Activated naive CD8-positive, alpha-beta T cell treated with anti-CD3 and anti-CD28 coated beads for 36 hours (primary cell): ENCODE results near the gene CAPN7. TPM values are rescaled to one million over a fixed set of nuclear protein-coding genes. Genes with fewer than 3 reads are reported as not detected.

ENCODE experiments used
- DNase-seq: peaks from one replicate; pipeline ENCODE4 v3.0.0; 2021
- H3K27ac Mint-ChIP-seq: one replicate; pipeline ENCODE4 v1.8.0; 2022; ENCODE audit warnings: mild to moderate bottlenecking, moderate library complexity, mixed read lengths
- H3K27me3 Mint-ChIP-seq: one replicate; pipeline ENCODE4 v1.8.0; 2022; ENCODE audit warnings: mild to moderate bottlenecking, mixed read lengths
- H3K36me3 Mint-ChIP-seq: one replicate; pipeline ENCODE4 v1.8.0; 2021; ENCODE audit warnings: mild to moderate bottlenecking, mixed read lengths
- H3K4me1 Mint-ChIP-seq: one replicate; pipeline ENCODE4 v1.8.0; 2021; ENCODE audit warnings: mixed read lengths
- H3K4me3 Mint-ChIP-seq: one replicate; pipeline ENCODE4 v1.8.0; 2022; ENCODE audit warnings: mild to moderate bottlenecking, moderate library complexity, mixed read lengths
- H3K9me3 Mint-ChIP-seq: one replicate; pipeline ENCODE4 v1.8.0; 2022; ENCODE audit warnings: mixed read lengths
- total RNA-seq, 2 experiments: library from RNA; stranded (reverse); gene quantifications; one replicate each; pipeline ENCODE4 v1.2.3, GENCODE V29; 2021

CAPN7 gene
- total RNA-seq, 2 experiments from 2014 or later, result 20.4 to 23.6 TPM

DNA sequence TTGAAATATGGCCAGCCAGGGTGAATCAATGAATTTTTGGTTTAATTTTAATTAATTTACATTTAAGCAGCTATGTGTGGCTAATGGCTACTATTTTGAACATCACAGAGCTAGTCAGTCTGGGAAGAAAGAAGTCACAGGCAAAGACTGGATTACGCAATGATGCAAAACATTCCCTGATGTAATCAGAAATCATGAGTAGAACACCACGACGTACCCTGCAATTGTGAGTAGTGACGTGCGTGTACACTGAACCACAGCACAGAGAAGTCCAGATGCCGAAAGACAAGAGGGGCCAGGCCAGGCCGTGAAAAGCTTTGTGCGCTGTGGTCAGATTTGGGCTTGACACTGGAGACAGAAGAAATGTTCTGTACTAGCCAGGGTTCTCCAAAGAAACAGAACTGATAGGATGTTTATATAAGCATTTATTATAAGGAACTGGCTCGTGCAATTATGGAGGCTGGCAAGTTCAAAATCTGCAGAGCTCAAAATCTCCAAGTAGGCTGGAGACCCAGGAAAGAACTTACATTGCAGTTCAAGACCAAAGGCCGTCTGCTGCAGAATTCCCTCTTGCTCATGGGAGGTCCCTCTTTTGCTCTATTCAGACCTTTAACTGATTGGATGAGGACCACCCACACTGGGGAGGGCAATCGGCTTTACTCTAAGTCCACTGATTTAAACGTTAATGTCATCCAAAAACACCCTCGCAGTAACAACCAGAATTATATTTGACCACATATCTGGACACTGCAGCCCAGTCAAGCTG, 81.7 kb downstream of the CAPN7 start:
- no peak overlapping the region for H3K27ac Mint-ChIP-seq
- no peaks in the 10 kb centered on the region for H3K27me3 Mint-ChIP-seq
- H3K36me3 Mint-ChIP-seq, result no peaks in the 10 kb centered on the region
- no peak overlapping the region for H3K4me3 Mint-ChIP-seq
- H3K4me1 Mint-ChIP-seq, result peaks cover 35% of the 10 kb centered on the region
- no peak for DNase-seq
- H3K9me3 Mint-ChIP-seq, result no peaks in the 10 kb centered on the region

DNA sequence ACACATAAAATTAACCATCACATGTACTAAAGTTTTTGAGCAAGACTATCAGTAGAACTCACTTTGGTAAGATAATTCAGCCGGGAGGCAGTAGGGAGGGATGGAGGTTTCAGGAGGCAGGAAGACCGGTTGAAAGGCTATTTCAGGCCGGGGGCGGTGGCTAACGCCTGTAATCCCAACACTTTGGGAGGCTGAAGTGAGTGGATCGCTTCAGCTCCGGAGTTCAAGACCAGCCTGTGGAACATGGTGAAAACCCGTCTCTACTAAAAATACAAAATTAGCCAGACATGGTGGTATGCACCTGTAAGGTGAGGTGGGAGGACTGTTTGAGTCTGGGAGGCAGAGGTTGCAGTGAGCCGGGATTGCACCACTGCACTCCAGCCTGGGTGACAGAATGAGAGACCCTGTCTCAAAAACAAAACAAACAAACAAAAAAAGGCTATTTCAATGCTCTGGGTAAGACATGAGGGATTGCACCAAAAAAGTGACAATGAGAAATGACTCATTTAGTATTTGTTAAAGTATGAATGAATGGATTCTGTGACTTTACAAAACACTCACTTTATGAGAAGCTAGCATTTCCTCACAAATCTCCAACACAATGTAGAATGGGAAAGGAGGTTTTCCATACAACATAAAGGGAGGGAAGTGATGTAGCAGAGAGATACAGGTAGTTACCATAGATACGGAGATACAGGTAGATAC, 82.4 kb downstream of the CAPN7 start:
- no peak for DNase-seq
- Mint-ChIP-seq H3K36me3 (no peaks in the 10 kb centered on the region), H3K4me1 (peaks cover 34% of the 10 kb centered on the region), H3K9me3 (no peaks in the 10 kb centered on the region), H3K4me3 (no peak overlapping the region), H3K27me3 (no peaks in the 10 kb centered on the region), H3K27ac (no peak overlapping the region)

DNA sequence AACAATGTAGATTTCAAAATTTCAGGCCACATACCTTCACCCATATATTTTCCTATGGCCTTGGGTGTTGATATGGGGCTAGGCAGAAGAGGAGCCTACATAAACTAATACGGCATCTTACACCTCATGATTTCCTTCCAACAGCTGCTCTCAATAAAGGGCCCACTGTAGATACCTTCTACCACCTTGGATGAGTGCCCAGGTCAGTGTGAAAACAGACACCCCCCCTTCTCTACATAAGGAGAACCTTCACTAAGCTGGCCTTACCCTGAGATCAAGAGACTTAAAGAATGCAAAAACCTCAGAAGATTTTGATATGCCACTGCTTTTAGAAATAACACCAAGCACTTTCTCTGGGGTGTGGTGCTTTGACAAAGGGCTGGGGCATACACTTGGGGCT, 83.6 kb downstream of the CAPN7 start:
- no peaks in the 10 kb centered on the region for H3K9me3 Mint-ChIP-seq
- no peak for DNase-seq
- no peaks in the 10 kb centered on the region for H3K27me3 Mint-ChIP-seq
- H3K27ac Mint-ChIP-seq, result no peak overlapping the region
- no peaks in the 10 kb centered on the region for H3K36me3 Mint-ChIP-seq
- no peak overlapping the region for H3K4me3 Mint-ChIP-seq
- H3K4me1 Mint-ChIP-seq, result peaks cover 32% of the 10 kb centered on the region

DNA sequence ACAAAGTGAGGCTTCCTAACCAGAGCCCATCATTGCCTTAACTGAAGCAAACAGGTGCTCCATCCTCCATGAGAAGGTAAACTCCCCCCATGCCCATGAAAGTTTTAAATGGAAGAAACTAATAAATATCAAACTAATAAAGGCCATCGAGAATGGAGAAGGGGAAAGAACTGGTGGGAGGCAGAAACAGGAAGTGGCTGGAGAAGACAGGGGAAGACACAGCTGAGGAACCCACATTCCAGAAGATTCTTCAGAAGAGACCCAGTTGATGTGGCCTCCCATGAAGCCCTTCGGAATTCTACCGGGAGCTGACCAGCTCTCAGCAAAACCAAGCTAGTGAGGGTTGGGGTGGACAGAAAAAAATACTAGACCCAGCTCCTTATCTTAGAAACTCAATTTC, 84.7 kb downstream of the CAPN7 start:
- H3K9me3 Mint-ChIP-seq, result no peaks in the 10 kb centered on the region
- no peaks in the 10 kb centered on the region for H3K36me3 Mint-ChIP-seq
- H3K4me1 Mint-ChIP-seq, result peaks cover 34% of the 10 kb centered on the region
- H3K4me3 Mint-ChIP-seq, result no peak overlapping the region
- no peak overlapping the region for H3K27ac Mint-ChIP-seq
- DNase-seq, result no peak
- H3K27me3 Mint-ChIP-seq, result no peaks in the 10 kb centered on the region

DNA sequence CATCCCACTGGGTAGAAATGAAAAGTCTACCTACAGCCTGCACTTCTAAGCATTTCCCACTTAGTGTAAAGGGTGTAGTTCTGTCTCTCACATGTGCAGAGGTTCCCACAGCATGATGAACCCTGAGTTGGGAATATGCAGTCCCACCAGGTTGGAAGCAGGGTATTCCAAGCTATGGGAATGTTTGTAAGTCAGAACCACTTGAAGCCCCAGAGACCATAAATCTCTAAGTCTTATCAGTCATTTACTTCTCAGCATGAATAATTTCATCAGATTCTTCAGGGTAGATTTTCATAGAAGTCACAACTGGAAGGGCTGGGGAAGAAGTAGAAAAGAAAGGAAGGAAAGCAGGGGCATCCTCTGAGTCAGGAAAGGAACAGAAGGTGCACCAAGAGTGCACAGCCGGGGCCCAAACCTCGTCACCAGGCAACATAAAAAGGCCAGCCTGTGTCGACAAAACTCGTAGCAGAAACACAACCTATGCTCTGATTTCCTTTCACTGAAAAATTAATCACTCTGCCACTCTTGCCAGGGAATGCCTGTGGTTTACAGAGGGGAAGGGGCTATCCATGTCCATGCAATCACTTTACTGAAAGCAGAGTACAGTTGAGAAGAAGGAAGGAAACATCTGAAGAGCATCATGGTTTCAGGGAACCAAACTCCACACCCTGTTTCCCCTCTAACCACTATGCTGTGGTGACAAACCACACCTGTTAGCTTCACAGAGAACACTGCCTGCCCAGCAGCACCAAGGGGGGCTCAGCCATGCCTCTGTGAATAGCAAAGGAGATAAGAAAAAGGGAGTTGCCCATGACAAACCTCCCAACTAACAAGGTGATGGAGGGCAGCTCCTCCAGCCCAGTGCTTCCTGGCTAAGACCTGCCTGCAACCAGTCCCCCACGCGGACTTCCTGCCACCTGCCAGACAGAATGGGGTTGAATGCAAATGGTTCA, 85.8 kb downstream of the CAPN7 start:
- H3K36me3 Mint-ChIP-seq, result no peaks in the 10 kb centered on the region
- H3K4me1 Mint-ChIP-seq, result peaks cover 34% of the 10 kb centered on the region
- DNase-seq, result peak; percentile 73

DNA sequence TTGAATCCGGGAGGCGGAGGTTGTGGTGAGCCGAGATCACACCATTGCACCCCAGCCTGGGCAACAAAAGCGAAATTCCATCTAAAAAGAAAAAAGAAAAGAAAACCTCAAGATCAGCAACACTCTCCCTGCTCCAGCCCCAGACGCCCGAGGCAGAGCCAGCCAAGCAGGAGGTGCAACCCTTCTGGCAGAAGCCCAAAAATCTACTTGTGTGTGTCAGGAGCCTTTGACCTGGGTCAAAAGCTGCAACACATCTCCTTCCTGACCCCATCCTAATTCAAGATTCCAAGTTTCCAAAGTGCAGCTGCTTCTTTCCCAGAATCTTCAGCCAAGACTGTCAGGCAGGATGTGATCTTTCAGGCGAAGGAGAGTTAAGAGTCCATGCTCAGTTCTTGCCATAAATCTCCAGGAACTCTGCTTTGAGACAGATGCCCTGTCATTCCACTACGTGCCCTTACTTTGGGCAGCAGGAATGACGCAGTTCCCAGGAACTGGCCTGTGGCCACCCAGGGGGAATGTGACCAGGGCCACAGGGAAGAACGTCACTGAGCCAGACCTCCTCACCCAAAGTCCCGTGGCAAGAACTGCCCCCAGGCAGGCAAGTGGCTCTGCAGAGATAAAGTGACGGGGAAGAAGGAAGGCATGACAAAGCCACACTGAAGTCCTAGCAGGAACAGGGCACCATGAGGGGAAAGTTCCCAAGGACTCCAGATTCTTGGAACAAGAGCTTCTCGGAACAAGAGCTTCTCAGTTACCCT, 86.9 kb downstream of the CAPN7 start:
- no peak overlapping the region for H3K4me3 Mint-ChIP-seq
- DNase-seq, result no peak
- H3K27ac Mint-ChIP-seq, result no peak overlapping the region
- peaks cover 36% of the 10 kb centered on the region for H3K4me1 Mint-ChIP-seq
- no peaks in the 10 kb centered on the region for H3K27me3 Mint-ChIP-seq
- no peaks in the 10 kb centered on the region for H3K36me3 Mint-ChIP-seq
- no peaks in the 10 kb centered on the region for H3K9me3 Mint-ChIP-seq

More for the DNA sequence above, 85.8 kb downstream of the CAPN7 start:
- Mint-ChIP-seq H3K27ac (peak overlapping the region; percentile 82), H3K9me3 (no peaks in the 10 kb centered on the region), H3K4me3 (peak overlapping the region; percentile 48), H3K27me3 (no peaks in the 10 kb centered on the region)

DNA sequence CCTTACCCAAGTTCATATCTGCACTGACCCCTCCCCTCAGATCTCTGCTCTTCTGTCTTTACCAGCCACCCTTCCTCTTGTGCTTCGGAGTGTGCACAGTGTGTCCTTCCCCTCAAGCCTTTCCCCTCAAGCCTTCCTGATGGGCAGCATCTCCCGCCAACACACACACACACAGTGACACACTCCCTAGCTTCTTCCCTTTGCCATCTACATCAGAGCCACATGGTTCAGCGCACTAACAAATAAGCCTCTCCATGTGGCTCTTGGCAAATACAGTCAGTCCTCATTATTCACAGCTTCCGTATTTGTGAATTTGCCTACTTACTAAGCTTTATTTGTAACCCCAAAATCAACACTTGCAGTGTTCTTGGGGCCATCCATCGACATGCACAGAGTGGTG, 88.9 kb downstream of the CAPN7 start:
- Mint-ChIP-seq H3K4me3 (no peak overlapping the region), H3K27me3 (no peaks in the 10 kb centered on the region), H3K9me3 (no peaks in the 10 kb centered on the region), H3K27ac (peak overlapping the region; percentile 12), H3K36me3 (no peaks in the 10 kb centered on the region), H3K4me1 (peaks cover 23% of the 10 kb centered on the region)
- no peak for DNase-seq

DNA sequence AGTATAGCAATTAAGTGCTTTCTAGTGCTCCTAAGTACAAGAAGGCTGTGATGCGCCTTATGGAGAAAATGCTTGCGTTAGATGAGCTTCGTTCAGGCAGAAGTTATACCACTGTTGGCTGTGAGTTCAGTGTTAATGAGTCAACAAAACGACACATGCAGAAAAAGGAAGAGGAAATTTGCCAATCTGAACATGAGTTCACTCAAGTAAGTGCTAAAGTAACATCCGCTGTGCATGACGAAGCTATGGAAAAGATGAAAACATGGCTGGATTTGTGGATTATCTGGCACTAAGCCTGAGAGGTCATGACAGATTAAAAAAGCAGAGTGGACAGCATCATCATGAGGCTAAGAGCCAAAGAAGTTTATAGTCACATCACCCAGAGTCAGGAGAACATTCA, 89.5 kb downstream of the CAPN7 start:
- no peak for DNase-seq
- H3K27me3 Mint-ChIP-seq, result no peaks in the 10 kb centered on the region
- no peaks in the 10 kb centered on the region for H3K36me3 Mint-ChIP-seq
- no peaks in the 10 kb centered on the region for H3K9me3 Mint-ChIP-seq
- peaks cover 25% of the 10 kb centered on the region for H3K4me1 Mint-ChIP-seq
- H3K27ac Mint-ChIP-seq, result no peak overlapping the region
- H3K4me3 Mint-ChIP-seq, result no peak overlapping the region

DNA sequence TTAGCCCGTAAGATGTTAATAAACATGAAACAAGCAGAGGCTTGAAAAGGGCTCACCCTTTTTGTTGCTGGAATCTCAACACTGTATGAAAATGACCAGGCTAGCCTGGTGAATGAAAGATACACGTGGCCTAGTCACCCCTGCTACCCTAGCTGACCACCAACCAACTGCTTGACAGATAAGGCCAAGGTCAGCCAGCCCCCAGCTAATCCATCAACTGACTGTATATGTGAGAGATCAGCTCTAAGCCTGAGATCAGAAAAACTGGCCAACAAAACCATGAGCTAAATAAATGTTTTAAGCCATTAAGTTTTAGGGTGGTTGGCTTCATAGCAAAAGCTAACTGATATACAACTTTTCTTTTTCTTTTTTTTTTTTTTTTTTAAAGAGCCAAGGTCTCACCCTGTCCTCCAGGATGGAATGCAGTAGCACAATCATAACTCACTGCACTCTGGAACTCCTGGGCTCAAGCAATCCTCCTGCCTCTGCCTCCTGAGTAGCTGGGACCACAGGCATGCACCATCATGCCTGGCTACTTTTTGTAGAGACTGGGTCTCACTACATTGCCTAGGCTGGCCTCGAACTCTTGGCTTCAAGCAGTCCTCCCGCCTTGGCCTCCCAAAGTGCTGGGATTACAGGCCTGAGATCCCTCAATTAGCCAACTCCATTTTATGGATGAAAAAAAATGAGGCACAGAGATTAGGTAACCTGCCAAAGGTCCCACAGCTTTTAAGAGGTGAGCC, 91.7 kb downstream of the CAPN7 start:
- H3K4me3 Mint-ChIP-seq, result no peak overlapping the region
- peaks cover 14% of the 10 kb centered on the region for H3K4me1 Mint-ChIP-seq
- no peaks in the 10 kb centered on the region for H3K9me3 Mint-ChIP-seq
- H3K27me3 Mint-ChIP-seq, result no peaks in the 10 kb centered on the region
- no peak for DNase-seq
- H3K36me3 Mint-ChIP-seq, result no peaks in the 10 kb centered on the region
- H3K27ac Mint-ChIP-seq, result no peak overlapping the region

DNA sequence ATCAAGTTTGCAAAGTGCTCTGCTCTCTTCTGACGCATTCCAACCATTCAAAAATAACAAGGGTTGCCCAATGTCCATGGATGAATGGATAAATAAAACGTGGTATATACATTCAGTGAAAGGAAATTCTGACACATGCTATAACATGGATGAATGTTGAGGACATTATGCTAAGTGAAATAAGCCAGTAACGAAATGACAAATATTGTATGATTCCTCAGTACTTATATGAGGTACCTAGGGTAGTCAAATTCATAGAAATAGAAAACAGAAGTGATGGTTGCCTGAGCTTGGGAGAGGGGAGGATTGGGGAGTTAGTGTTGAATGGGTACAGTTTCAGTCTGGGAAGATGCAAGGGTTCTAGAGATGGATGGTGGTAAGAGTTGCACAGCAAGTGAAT, 92.5 kb downstream of the CAPN7 start:
- Mint-ChIP-seq H3K27ac (no peak overlapping the region), H3K4me3 (no peak overlapping the region), H3K27me3 (no peaks in the 10 kb centered on the region), H3K4me1 (peaks cover 14% of the 10 kb centered on the region), H3K36me3 (no peaks in the 10 kb centered on the region), H3K9me3 (no peaks in the 10 kb centered on the region)
- DNase-seq, result no peak

DNA sequence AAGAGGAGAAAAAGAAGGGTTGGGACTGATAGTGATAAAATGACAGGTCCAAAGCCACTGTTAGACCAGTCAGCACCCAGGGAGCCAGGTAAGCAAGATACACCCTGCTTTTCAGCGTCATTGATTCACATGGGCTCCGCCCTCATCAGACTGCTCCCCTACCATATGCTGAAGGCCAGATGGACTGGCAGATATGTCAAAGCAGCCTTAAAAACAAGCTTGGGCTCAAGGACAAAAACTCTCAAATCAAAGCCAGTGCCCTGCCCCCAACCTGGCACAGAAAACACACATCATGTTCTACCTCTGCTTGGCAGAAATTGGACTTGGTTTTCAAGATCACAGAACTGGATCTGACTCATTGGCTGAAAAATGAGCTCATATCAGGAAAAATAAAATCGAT, 93.0 kb downstream of the CAPN7 start:
- H3K4me3 Mint-ChIP-seq, result no peak overlapping the region
- no peaks in the 10 kb centered on the region for H3K9me3 Mint-ChIP-seq
- no peak for DNase-seq
- no peaks in the 10 kb centered on the region for H3K27me3 Mint-ChIP-seq
- no peaks in the 10 kb centered on the region for H3K36me3 Mint-ChIP-seq
- no peak overlapping the region for H3K27ac Mint-ChIP-seq
- peaks cover 14% of the 10 kb centered on the region for H3K4me1 Mint-ChIP-seq

DNA sequence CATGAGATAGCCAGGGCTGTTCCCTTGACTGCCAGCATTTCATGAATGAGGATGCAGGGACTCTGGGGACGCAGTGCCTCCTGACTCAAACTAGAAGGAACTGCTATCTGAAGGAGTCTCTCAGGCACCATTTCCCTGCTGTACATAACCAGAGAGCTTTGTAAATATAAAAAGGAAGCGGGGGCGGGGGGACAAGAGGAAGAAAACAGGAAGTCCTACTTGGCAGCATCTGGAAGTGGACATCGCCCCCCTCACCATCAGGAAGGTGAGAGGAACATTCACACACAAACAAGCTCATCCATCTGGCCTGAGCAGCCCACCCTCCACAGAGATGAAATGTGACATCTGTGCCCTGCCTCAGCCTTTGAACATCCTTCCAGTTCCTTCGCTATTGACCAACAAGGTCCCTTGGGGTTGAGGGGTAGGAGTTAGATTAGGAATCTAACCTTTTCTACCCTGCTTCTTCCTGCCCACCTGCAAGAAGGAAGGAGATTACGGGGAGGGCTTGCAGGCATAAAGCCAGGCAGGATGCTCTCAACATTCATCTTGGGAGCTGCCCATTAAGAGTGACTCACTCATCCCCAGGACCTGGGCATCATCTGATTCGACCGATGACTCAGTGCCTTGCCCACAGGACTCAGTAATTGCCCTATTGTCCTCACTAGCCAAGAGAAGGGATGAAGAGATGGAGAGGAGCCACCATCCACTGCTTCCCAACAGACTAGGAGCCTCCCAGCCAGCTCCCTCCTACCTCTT, 94.5 kb downstream of the CAPN7 start:
- peaks cover 2% of the 10 kb centered on the region for H3K36me3 Mint-ChIP-seq
- H3K9me3 Mint-ChIP-seq, result no peaks in the 10 kb centered on the region
- H3K4me3 Mint-ChIP-seq, result no peak overlapping the region

DNA sequence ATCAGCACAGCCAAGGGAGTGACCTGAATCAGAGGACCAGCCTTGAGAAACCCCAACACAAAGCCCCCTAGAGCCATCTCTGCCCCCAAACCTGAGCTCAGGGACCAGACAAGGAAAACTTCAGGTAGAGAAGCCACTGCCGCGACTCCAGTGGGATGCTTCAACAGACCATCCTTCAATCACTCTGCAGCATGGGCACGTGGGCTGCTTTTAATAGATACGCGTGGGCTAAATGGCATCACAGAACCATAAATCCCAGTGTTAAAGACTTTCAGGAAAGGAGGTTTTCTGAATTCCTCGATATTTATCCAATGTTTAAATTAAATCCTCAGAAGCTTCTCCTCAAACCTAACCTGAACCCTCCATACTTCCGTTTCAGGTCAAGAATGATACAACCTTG, 95.7 kb downstream of the CAPN7 start:
- Mint-ChIP-seq H3K27ac (no peak overlapping the region), H3K27me3 (no peaks in the 10 kb centered on the region), H3K9me3 (no peaks in the 10 kb centered on the region), H3K4me1 (peaks cover 16% of the 10 kb centered on the region), H3K36me3 (peaks cover 4% of the 10 kb centered on the region), H3K4me3 (no peak overlapping the region)
- no peak for DNase-seq

More for the DNA sequence above, 94.5 kb downstream of the CAPN7 start:
- DNase-seq, result no peak
- H3K27me3 Mint-ChIP-seq, result no peaks in the 10 kb centered on the region
- H3K27ac Mint-ChIP-seq, result no peak overlapping the region
- H3K4me1 Mint-ChIP-seq, result peaks cover 16% of the 10 kb centered on the region
